Natural killer cell (primary cell): Measurements from ENCODE around the gene SBNO1. TPM values are rescaled to one million over a fixed set of nuclear protein-coding genes. Genes with fewer than 3 reads are reported as not detected.

Experiments used
- ATAC-seq, 3 donors: fragments of 150-1000 bp in 2 of 3; fragments of 200-7000 bp in 1 of 3; cut with Tn5 transposase; 1 replicate in 1 of 3; 2 replicates in 2 of 3; pipeline ENCODE4 v1.10.0; 2021; ENCODE audit warnings: mild to moderate bottlenecking in 2 of 3, moderate library complexity in 2 of 3
- DNase-seq, 2 donors: peaks; one replicate each; pipeline versions ENCODE4 v3.0.0 to v3.0.0-alpha.2; 2013 to 2021; ENCODE audit warnings: mixed read lengths in 1 of 2
- H3K27ac ChIP-seq: one replicate; pipeline ENCODE4 v1.5.1; 2013; ENCODE audit warnings: mild to moderate bottlenecking, low read length
- H3K27me3 ChIP-seq: one replicate; pipeline ENCODE4 v1.6.1; 2013; ENCODE audit warnings: low read length; ENCODE audit not compliant: control insufficient read depth, insufficient read depth
- H3K36me3 ChIP-seq: one replicate; pipeline ENCODE4 v1.6.1; 2013; ENCODE audit warnings: low read length; ENCODE audit not compliant: control insufficient read depth, insufficient read depth
- H3K4me1 ChIP-seq: one replicate; pipeline ENCODE4 v1.6.1; 2013; ENCODE audit warnings: low read length; ENCODE audit not compliant: control insufficient read depth, insufficient read depth
- H3K4me3 ChIP-seq: one replicate; pipeline ENCODE4 v1.5.1; 2013; ENCODE audit warnings: low read length
- H3K9me3 ChIP-seq: one replicate; pipeline ENCODE4 v1.6.1; 2013; ENCODE audit warnings: low read length; ENCODE audit not compliant: control insufficient read depth, insufficient read depth
- H3K27ac Mint-ChIP-seq, 2 donors: one replicate each; pipeline ENCODE4 v1.8.0; 2022; ENCODE audit warnings: mild to moderate bottlenecking in 2 of 2, mixed read lengths in 2 of 2, moderate library complexity in 1 of 2
- H3K27me3 Mint-ChIP-seq, 2 donors: one replicate each; pipeline ENCODE4 v1.8.0; 2022; ENCODE audit warnings: low read depth in 2 of 2, mixed read lengths in 2 of 2
- H3K36me3 Mint-ChIP-seq: one replicate; pipeline ENCODE4 v1.8.0; 2022; ENCODE audit warnings: mixed read lengths
- H3K4me1 Mint-ChIP-seq, 2 donors: one replicate each; pipeline ENCODE4 v1.8.0; 2022; ENCODE audit warnings: mixed read lengths in 2 of 2
- H3K4me3 Mint-ChIP-seq: one replicate; pipeline ENCODE4 v1.8.0; 2022; ENCODE audit warnings: mild to moderate bottlenecking, moderate library complexity, mixed read lengths
- H3K9me3 Mint-ChIP-seq, 2 donors: one replicate each; pipeline ENCODE4 v1.8.0; 2022; ENCODE audit warnings: mixed read lengths in 2 of 2
- CTCF ChIP-seq: fragments of 200-600 bp; IDR thresholded peaks from one replicate; pipeline ENCODE4 v1.8.0; 2022; ENCODE audit warnings: antibody characterized with exemption
- WGBS: methylation state at CpG from one replicate; pipeline ENCODE4 v1.1.7; 2013; ENCODE audit warnings: missing lambda C conversion rate; ENCODE audit not compliant: insufficient coverage; 5-methylcytosine and 5-hydroxymethylcytosine counted together
- intact Hi-C: fragments of 100-400 bp; cut with micrococcal nuclease; formaldehyde crosslinking; loops from one replicate; pipeline ENCODE4 v1.14.2; 2022
- total RNA-seq, 4 donors: library from RNA; stranded (reverse); fragments of 120-200 nt in 1 of 4; gene quantifications; one replicate each; pipeline versions ENCODE4 v1.2.3 to v1.2.4, GENCODE V29; 2013 to 2022

Gene SBNO1
- total RNA-seq, 3 donors from 2014 or later (not counting 1 experiment from before 2014, with no cell fraction given): 30.7 to 40.3 (median 34.3) TPM

GRCh38 chr12:123404581-123404980 lies 39.9 kb upstream of the SBNO1 start:
- ATAC-seq (no peak), DNase-seq (no peak)
- no peak overlapping the region for H3K27ac ChIP-seq
- H3K4me1 ChIP-seq: no peaks in the 10 kb centered on the region
- no peak for TF ChIP-seq CTCF
- Mint-ChIP-seq H3K9me3 (no peaks in the 10 kb centered on the region), H3K27me3 (no peaks in the 10 kb centered on the region), H3K4me1 (peaks cover 0 to under 1% of the 10 kb centered on the region in 2 donors), H3K4me3 (no peak overlapping the region), H3K27ac (no peak overlapping the region), H3K36me3 (no peaks in the 10 kb centered on the region)
- WGBS: 90% methylated on average over 6 of the region's 9 CpGs
- intact Hi-C loops: no loop called here
- H3K9me3 ChIP-seq: no peaks in the 10 kb centered on the region
- H3K36me3 ChIP-seq: peaks cover 52% of the 10 kb centered on the region
- H3K27me3 ChIP-seq: no peaks in the 10 kb centered on the region
- no peak overlapping the region for H3K4me3 ChIP-seq

GRCh38 chr12:123401753-123402683 lies 37.4 kb upstream of the SBNO1 start:
- WGBS: 91% methylated on average over 14 of the region's 15 CpGs
- Mint-ChIP-seq H3K27ac (peak overlapping the region; percentile 42 to 43), H3K9me3 (no peaks in the 10 kb centered on the region), H3K4me3 (no peak overlapping the region), H3K36me3 (no peaks in the 10 kb centered on the region), H3K27me3 (no peaks in the 10 kb centered on the region), H3K4me1 (peaks cover 0 to 5% of the 10 kb centered on the region in 2 donors)
- DNase-seq (no peak), ATAC-seq (no peak)
- intact Hi-C loops: no loop called here
- no peak overlapping the region for H3K4me3 ChIP-seq
- peaks cover 56% of the 10 kb centered on the region for H3K36me3 ChIP-seq
- H3K27me3 ChIP-seq: no peaks in the 10 kb centered on the region
- H3K4me1 ChIP-seq: no peaks in the 10 kb centered on the region
- H3K9me3 ChIP-seq: no peaks in the 10 kb centered on the region
- H3K27ac ChIP-seq: no peak overlapping the region
- no peak for TF ChIP-seq CTCF

- H3K4me1 ChIP-seq: no peaks in the 10 kb centered on the region
- H3K4me1 Mint-ChIP-seq: peaks cover 7 to 11% of the 10 kb centered on the region in 2 donors
- DNase-seq: no peak
- WGBS: 95% methylated on average over 6 of the region's 6 CpGs
- no peaks in the 10 kb centered on the region for H3K9me3 Mint-ChIP-seq
- no peak overlapping the region for H3K4me3 ChIP-seq
- ATAC-seq: no peak
- H3K9me3 ChIP-seq: no peaks in the 10 kb centered on the region
- TF ChIP-seq CTCF: no peak
- peaks cover 7% of the 10 kb centered on the region for H3K36me3 Mint-ChIP-seq
- no peaks in the 10 kb centered on the region for H3K27me3 Mint-ChIP-seq
- peaks cover 59% of the 10 kb centered on the region for H3K36me3 ChIP-seq
- peak overlapping the region in 1 of 2 donors; percentile 19 for H3K27ac Mint-ChIP-seq
- no peak overlapping the region for H3K4me3 Mint-ChIP-seq
- H3K27ac ChIP-seq: no peak overlapping the region
- intact Hi-C loops: no loop called here
- no peaks in the 10 kb centered on the region for H3K27me3 ChIP-seq
These were observed 34.6 kb upstream of the SBNO1 start for GRCh38 chr12:123399255-123399617.
